SK-N-SH (cell line): ENCODE measurements around the gene ELAVL4. TPM values are rescaled to one million over a fixed set of nuclear protein-coding genes. Genes with fewer than 3 reads are reported as not detected.

ENCODE experiments used
- CTCF ChIA-PET: fragments of 300-600, 350-600 bp; formaldehyde crosslinking; extraction: SDS; loops from one replicate; lab custom pipeline; 2021; lab: Yijun Ruan, JAX
- POLR2A ChIA-PET: fragments of 350-600 bp; sonication (Branson Sonifier 250); formaldehyde crosslinking; extraction: SDS; loops from one replicate; lab custom pipeline; 2020; ENCODE audit warnings: antibody characterized with exemption, inconsistent platforms; lab: Yijun Ruan, JAX
- DNase-seq: peaks from one replicate; pipeline ENCODE4 v3.0.0; 2012
- H2AFZ ChIP-seq: fragments of 200-600 bp; sonication (generic); 2 replicates; pipeline ENCODE4 v1.8.1; 2016; ENCODE audit warnings: antibody characterized with exemption, mild to moderate bottlenecking, low read depth
- H3F3A ChIP-seq: fragments of 200-600 bp; sonication (generic); replicated peaks from 2 replicates; pipeline ENCODE3; 2016; ENCODE audit warnings: antibody characterized with exemption, mild to moderate bottlenecking; ENCODE audit not compliant: insufficient read depth
- H3K27ac ChIP-seq, 2 experiments: fragments of 200-500 bp in 1 of 2; fragments of 200-600 bp in 1 of 2; sonication (Bioruptor generic) in 1 of 2; sonication (generic), shearing (Covaris generic) in 1 of 2; 2 replicates each; pipeline versions ENCODE4 v1.5.1 to v1.6.1; 2014 to 2016; ENCODE audit warnings: low read depth in 2 of 2, inconsistent platforms in 1 of 2, low read length in 1 of 2, mild to moderate bottlenecking in 1 of 2, mixed read lengths in 1 of 2
- H3K27me3 ChIP-seq: fragments of 200-600 bp; sonication (generic), shearing (Covaris generic); 2 replicates; pipeline ENCODE4 v1.6.1; 2016; ENCODE audit warnings: mixed run types; ENCODE audit not compliant: insufficient read depth
- H3K36me3 ChIP-seq, 2 experiments: fragments of 200-500 bp in 1 of 2; fragments of 200-600 bp in 1 of 2; sonication (Bioruptor generic) in 1 of 2; sonication (generic) in 1 of 2; replicated peaks in 1 of 2; 2 replicates each; pipeline versions ENCODE3 to v1.5.1; 2014 to 2016; ENCODE audit warnings: low read length in 1 of 2, mild to moderate bottlenecking in 1 of 2; ENCODE audit not compliant: insufficient read depth in 2 of 2, control insufficient read depth in 1 of 2
- H3K4me1 ChIP-seq, 2 experiments: fragments of 200-500 bp in 1 of 2; fragments of 200-600 bp in 1 of 2; sonication (Bioruptor generic) in 1 of 2; sonication (generic), shearing (Covaris generic) in 1 of 2; 2 replicates each; pipeline versions ENCODE4 v1.5.1 to v1.6.1; 2014 to 2016; ENCODE audit warnings: low read depth in 1 of 2, low read length in 1 of 2, mixed run types in 1 of 2; ENCODE audit not compliant: insufficient read depth in 2 of 2, control insufficient read depth in 1 of 2
- H3K4me2 ChIP-seq: fragments of 200-600 bp; sonication (generic), shearing (Covaris generic); 2 replicates; pipeline ENCODE4 v1.6.1; 2017; ENCODE audit warnings: mixed run types
- H3K4me3 ChIP-seq, 2 experiments: fragments of 200-500 bp in 1 of 2; fragments of 200-600 bp in 1 of 2; sonication (Bioruptor generic) in 1 of 2; sonication (generic), shearing (Covaris generic) in 1 of 2; 2 replicates each; pipeline versions ENCODE4 v1.5.1 to v1.8.1; 2014 to 2016; ENCODE audit warnings: low read depth in 2 of 2, inconsistent platforms in 1 of 2, low read length in 1 of 2, mild to moderate bottlenecking in 1 of 2, mixed read lengths in 1 of 2, moderate library complexity in 1 of 2
- H3K79me2 ChIP-seq: fragments of 200-600 bp; sonication (generic); 2 replicates; pipeline ENCODE4 v1.8.1; 2017; ENCODE audit warnings: mild to moderate bottlenecking; ENCODE audit not compliant: insufficient read depth
- H3K9ac ChIP-seq: fragments of 200-600 bp; sonication (generic); 2 replicates; pipeline ENCODE4 v1.6.1; 2017; ENCODE audit warnings: mixed run types
- H3K9me2 ChIP-seq: fragments of 200-600 bp; sonication (generic); 2 replicates; pipeline ENCODE4 v1.6.1; 2017; ENCODE audit warnings: mixed run types
- H3K9me3 ChIP-seq: fragments of 200-600 bp; sonication (generic); 2 replicates; pipeline ENCODE4 v1.6.1; 2017; ENCODE audit warnings: mixed run types, mild to moderate bottlenecking, moderate library complexity
- H4K20me1 ChIP-seq: fragments of 200-600 bp; sonication (generic); 2 replicates; pipeline ENCODE4 v1.6.1; 2017; ENCODE audit warnings: mild to moderate bottlenecking, mixed run types; ENCODE audit not compliant: insufficient read depth
- FOSL2 ChIP-seq: IDR thresholded peaks from 2 replicates; pipeline ENCODE4 v1.4.0; 2012; ENCODE audit warnings: low read depth, mild to moderate bottlenecking, moderate library complexity, borderline replicate concordance
- GABPA ChIP-seq: IDR thresholded peaks from 2 replicates; pipeline ENCODE4 v1.4.0; 2012; ENCODE audit warnings: low read depth, mild to moderate bottlenecking
- GATA2 ChIP-seq: sonication (generic); formaldehyde crosslinking; IDR thresholded peaks from 2 replicates; pipeline ENCODE4 v1.5.0; 2020; ENCODE audit warnings: mild to moderate bottlenecking, missing genetic modification reagents
- JUND ChIP-seq: IDR thresholded peaks from 2 replicates; pipeline ENCODE4 v1.4.0; 2012
- PBX3 ChIP-seq: IDR thresholded peaks from 2 replicates; pipeline ENCODE4; 2012
- RAD21 ChIP-seq: IDR thresholded peaks from 2 replicates; pipeline ENCODE4 v1.6.1; 2012; ENCODE audit warnings: mild to moderate bottlenecking, low read length
- REST ChIP-seq: IDR thresholded peaks from 2 replicates; pipeline ENCODE4 v1.6.1; 2012; ENCODE audit warnings: mild to moderate bottlenecking, low read depth, low read length, moderate library complexity
- TAF1 ChIP-seq: IDR thresholded peaks from 2 replicates; pipeline ENCODE4 v1.6.1; 2012; ENCODE audit warnings: low read depth, mild to moderate bottlenecking, low read length, moderate library complexity, borderline replicate concordance
- USF2 ChIP-seq: fragments of 150-350 bp; IDR thresholded peaks from 2 replicates; pipeline ENCODE4 v1.6.1; 2017; ENCODE audit warnings: antibody characterized with exemption, low read length, low read depth, borderline replicate concordance
- WGBS: methylation state at CpG from one replicate; pipeline ENCODE4 v1.1.6; 2017; ENCODE audit warnings: low lambda C conversion rate; 5-methylcytosine and 5-hydroxymethylcytosine counted together
- polyA plus RNA-seq, 3 experiments: library from polyadenylated mRNA; depleted of rRNA; stranded (reverse); fragments of >200 nt; gene quantifications; 2 replicates each; pipeline ENCODE4 v1.2.3, GENCODE V29; 2012

ELAVL4 gene
- polyA plus RNA-seq, 1 of the 3 experiments (the other 2 are of a cell fraction), result 2.7 TPM

- H3K27me3 ChIP-seq, result no peaks in the 10 kb centered on the region
- H2AFZ ChIP-seq, result no peak overlapping the region
- H3K4me2 ChIP-seq, result no peak overlapping the region
- peaks cover 0 to 18% of the 10 kb centered on the region in 2 experiments for H3K36me3 ChIP-seq
- WGBS, result 40% methylated on average over 7 of the region's 7 CpGs
- H3K79me2 ChIP-seq, result no peaks in the 10 kb centered on the region
- no peak overlapping the region for H3K4me3 ChIP-seq
- no peaks in the 10 kb centered on the region for H3K9me3 ChIP-seq
- CTCF ChIA-PET, result interaction anchor here (0.6 to 2.0 kb wide), 6 partner anchors 20 to 97 kb away, joined by 3 to 9 read pairs (median 4); no protein-coding TSS in a partner anchor
- POLR2A ChIA-PET, result interaction anchor here (0.8 kb wide), 1 partner anchor 14 kb away, joined by 3 read pairs; no protein-coding TSS in a partner anchor
- H3K9ac ChIP-seq, result no peak overlapping the region
- H3K9me2 ChIP-seq, result no peaks in the 10 kb centered on the region
- H3K4me1 ChIP-seq, result peaks cover 0 to 38% of the 10 kb centered on the region in 2 experiments; a peak in 2 of 4 replicates
- no peaks in the 10 kb centered on the region for H4K20me1 ChIP-seq
- no peaks in the 10 kb centered on the region for H3F3A ChIP-seq
- H3K27ac ChIP-seq, result peak overlapping the region in 1 of 2 experiments; percentile 34; a peak in 2 of 4 replicates
- TF ChIP-seq PBX3 (no peak), FOSL2 (no peak), TAF1 (no peak), GATA2 (CRISPR knock-in tag) (no peak), GABPA (no peak), USF2 (no peak), REST (no peak), JUND (no peak), RAD21 (no peak)
- TF ChIP-seq, all 33 proteins: peak for 0
- DNase-seq, result no peak
Observed at GRCh38 chr1:50175719-50176639, 67.3 kb downstream of the ELAVL4 start.
